ENCODE data around the gene OR4F15. TPM values are rescaled to one million over a fixed set of nuclear protein-coding genes. Genes with fewer than 3 reads are reported as not detected.

OR4F15 gene, protein sequence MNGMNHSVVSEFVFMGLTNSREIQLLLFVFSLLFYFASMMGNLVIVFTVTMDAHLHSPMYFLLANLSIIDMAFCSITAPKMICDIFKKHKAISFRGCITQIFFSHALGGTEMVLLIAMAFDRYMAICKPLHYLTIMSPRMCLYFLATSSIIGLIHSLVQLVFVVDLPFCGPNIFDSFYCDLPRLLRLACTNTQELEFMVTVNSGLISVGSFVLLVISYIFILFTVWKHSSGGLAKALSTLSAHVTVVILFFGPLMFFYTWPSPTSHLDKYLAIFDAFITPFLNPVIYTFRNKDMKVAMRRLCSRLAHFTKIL
- total RNA-seq: not detected in 2 replicates

DNA sequence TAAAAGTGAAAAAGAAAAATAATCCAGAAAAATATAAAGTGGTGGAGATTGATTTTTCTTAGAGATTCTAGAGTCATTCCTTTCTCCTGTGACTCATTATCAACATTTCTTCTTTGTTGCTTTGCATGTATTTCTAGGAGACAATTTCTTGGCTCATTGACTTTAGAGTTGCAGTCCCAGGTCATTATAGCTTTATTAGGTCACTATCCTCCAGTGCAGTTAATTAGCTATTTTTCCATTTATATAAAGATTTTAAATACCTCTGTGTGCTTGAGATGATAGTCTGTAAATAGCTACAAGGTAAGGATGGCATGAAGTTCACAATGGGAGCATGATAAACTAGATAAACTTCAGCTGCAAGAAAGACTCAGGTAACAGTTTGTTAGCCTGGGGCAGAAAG lies at the start of gene OR4F15:
Gene OR4F15, plus strand, starts transcription at position 301 of the 400 bp plus-strand sequence. CDS start 5,985 bp downstream, outside the sequence.

DNA sequence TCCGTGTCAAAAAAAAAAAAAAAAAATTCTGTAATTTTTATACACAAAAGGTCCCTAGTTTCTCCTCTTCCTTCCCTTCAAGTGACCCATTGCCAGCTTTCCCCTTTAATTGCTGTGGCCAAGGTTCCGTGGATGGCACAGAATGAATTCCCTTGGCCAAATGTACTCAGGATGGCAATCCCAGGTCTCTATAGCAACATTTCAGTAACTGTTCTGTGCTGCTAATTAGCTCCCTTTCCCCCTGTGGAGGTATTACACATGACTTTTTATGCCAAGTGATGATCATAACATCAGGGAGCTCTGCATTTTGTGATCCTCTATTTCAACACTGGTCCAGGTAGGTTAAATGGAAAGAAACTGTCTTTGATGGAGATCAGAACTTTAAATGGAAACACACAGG lies 8.8 kb upstream of the OR4F15 start, which contains the start of gene OR4F6:
Gene OR4F6, plus strand, starts transcription at position 301 of the 400 bp plus-strand sequence. CDS start 2,211 bp downstream, outside the sequence.

Other genes with a start within 250 kb of the OR4F15 start
- gene TM2D3, start 159.8 kb upstream of the OR4F15 start, total RNA-seq: 37.0 and 42.3 TPM in 2 replicates
- 14.1 and 15.2 TPM in 2 replicates for gene TARS3, start 87.7 kb upstream of the OR4F15 start, total RNA-seq
- not detected in 2 replicates for gene OR4F6, start 8.7 kb upstream of the OR4F15 start, total RNA-seq

Measured in smooth muscle cell of bladder (primary cell).